Measurements from ENCODE around the gene CCDC150. TPM values are rescaled to one million over a fixed set of nuclear protein-coding genes. Genes with fewer than 3 reads are reported as not detected.

The CCDC150 gene
- total and polyA plus RNA-seq, 2 of the 8 experiments (the other 6 are each of a cell fraction or from before 2014, with no cell fraction given), result 8.3 to 31.9 TPM

GRCh38 chr2:196759378-196759706 is 119.8 kb downstream of the CCDC150 start:
- H3K14ac ChIP-seq (ENCODE audit: insufficient read length), result no peak overlapping the region
- no peak overlapping the region for H2BK5ac ChIP-seq (ENCODE audit: low read depth, low read length)
- no peaks in the 10 kb centered on the region for H3K79me1 ChIP-seq (ENCODE audit: low read depth, low read length)
- no peaks in the 10 kb centered on the region for H3K79me2 ChIP-seq (ENCODE audit: control insufficient read depth in 1 of 2, insufficient read depth in 2 of 2, low read length in 2 of 2)
- no peak overlapping the region for H4K8ac ChIP-seq (ENCODE audit: extremely low read depth, insufficient read depth, low read length)
- no peak overlapping the region for H3K4me2 ChIP-seq (ENCODE audit: insufficient read depth in 1 of 2, low read depth in 2 of 2, low read length in 2 of 2)
- no peak overlapping the region for H3K4ac ChIP-seq (replicated peaks; ENCODE audit: insufficient read length, low read depth, low read length)
- no peak overlapping the region for H2AK5ac ChIP-seq (ENCODE audit: low read depth, low read length)
- no peak overlapping the region for H3K18ac ChIP-seq (ENCODE audit: extremely low read depth, low read length)
- no peaks in the 10 kb centered on the region for H4K20me1 ChIP-seq (replicated peaks in 1 of 2; ENCODE audit: control insufficient read depth in 1 of 2, insufficient read depth in 2 of 2, low read length in 2 of 2)
- no peak overlapping the region for H2BK120ac ChIP-seq (replicated peaks; ENCODE audit: low read depth, low read length)
- no peak overlapping the region for H2BK12ac ChIP-seq (ENCODE audit: low read depth, low read length)
- TF ChIP-seq RFX5 (IDR thresholded peaks at IDR 0.05; ENCODE audit: borderline replicate concordance, low read depth, low read length), result no peak
- TF ChIP-seq MAX (IDR thresholded peaks at IDR 0.05), result no peak
- no peak for TF ChIP-seq KDM5A (IDR thresholded peaks at IDR 0.05; ENCODE audit: low read length)
- TF ChIP-seq JUN (IDR thresholded peaks at IDR 0.05; ENCODE audit: low read depth, low read length), result no peak
- TF ChIP-seq E2F6 (IDR thresholded peaks at IDR 0.05), result no peak
- H3K27me3 ChIP-seq (replicated peaks in 1 of 4; ENCODE audit: control insufficient read depth in 3 of 4, extremely low read depth in 1 of 4, insufficient read depth in 3 of 4, low read length in 3 of 4), result no peaks in the 10 kb centered on the region
- H3K27ac ChIP-seq (ENCODE audit: low read depth, low read length), result no peak overlapping the region
- no peaks in the 10 kb centered on the region for H3K4me1 ChIP-seq (replicated peaks in 1 of 4; ENCODE audit: control insufficient read depth in 3 of 4, insufficient read depth in 4 of 4, low read length in 3 of 4)
- H2BK20ac ChIP-seq (ENCODE audit: low read length), result no peak overlapping the region
- no peak overlapping the region for H2AFZ ChIP-seq (ENCODE audit: low read length)
- ChIA-PET CTCF (ENCODE audit: partially characterized antibody) (interaction anchor here (0.9 to 3.6 kb wide), 4 partner anchors 8 to 1099 kb away, joined by 3 to 15 read pairs (median 4); no protein-coding TSS in a partner anchor), POLR2A (ENCODE audit: partially characterized antibody) (interaction anchor here (0.9 to 1.5 kb wide), 2 partner anchors 8 to 11 kb away, joined by 3 to 5 read pairs; no protein-coding TSS in a partner anchor)
- H4K5ac ChIP-seq (ENCODE audit: insufficient read length, low read depth, low read length), result no peak overlapping the region
- no peak overlapping the region for H4K91ac ChIP-seq (replicated peaks; ENCODE audit: insufficient read length, low read length)
- no peak overlapping the region for H2BK15ac ChIP-seq (ENCODE audit: low read length)
- no peaks in the 10 kb centered on the region for H3K23me2 ChIP-seq (ENCODE audit: low read depth, low read length)
- 99% methylated on average over 5 of the region's 5 CpGs; no CpG with 5 or more reads in 1 of the 2 experiments for WGBS, 2 experiments (ENCODE audit: extremely low coverage in 1 of 2, insufficient coverage in 1 of 2, insufficient read length in 1 of 2, insufficient replicate concordance in 2 of 2, low coverage in 1 of 2, low lambda C conversion rate in 2 of 2, missing lambda C conversion rate in 1 of 2)
- no peak overlapping the region for H3K56ac ChIP-seq (replicated peaks; ENCODE audit: insufficient read length, low read depth, low read length)
- no peak overlapping the region for H3K9ac ChIP-seq (replicated peaks in 1 of 4; ENCODE audit: extremely low read depth in 1 of 4, low read depth in 3 of 4, low read length in 3 of 4)
- H3K9me3 ChIP-seq (ENCODE audit: insufficient read depth in 2 of 2, low read depth in 1 of 2, low read length in 1 of 2), result no peaks in the 10 kb centered on the region
- FAIRE-seq, result no peak
- DNase-seq (ENCODE audit: low read depth in 1 of 2, low spot score in 2 of 2), result no peak
- H3K36me3 ChIP-seq (ENCODE audit: control insufficient read depth in 2 of 4, insufficient read depth in 4 of 4, low read length in 3 of 4), result peaks cover 0 to 18% (median 2%) of the 10 kb centered on the region in 4 experiments; a peak in 5 of 8 replicates
- H3K4me3 ChIP-seq (ENCODE audit: extremely low read depth in 1 of 4, insufficient read depth in 2 of 4, low read depth in 3 of 4, low read length in 4 of 4), result no peak overlapping the region
- H3K23ac ChIP-seq (ENCODE audit: insufficient read length), result no peak overlapping the region
